ENCODE measurements around the gene DLG1.

DLG1 gene

DNA sequence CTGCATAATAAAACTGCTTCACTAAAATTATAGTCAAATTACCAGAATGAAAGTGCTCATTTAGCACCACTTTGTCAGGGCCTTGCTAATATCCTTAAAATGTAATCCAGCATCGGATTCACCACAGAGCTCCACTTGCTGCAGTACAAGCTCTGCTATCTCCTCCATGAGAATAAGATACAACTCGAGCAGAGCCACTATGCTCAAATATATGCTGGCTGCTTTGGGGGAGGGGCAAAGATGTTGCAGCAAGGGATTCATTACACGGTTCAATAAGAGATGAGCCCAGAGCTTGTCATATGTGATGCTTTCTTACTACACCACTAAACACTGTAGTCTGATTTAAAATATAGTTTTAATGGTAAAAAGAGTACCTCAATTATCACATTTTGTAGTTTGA, 72.2 kb downstream of the DLG1 start:
- TF ChIP-seq, protein P1, sequence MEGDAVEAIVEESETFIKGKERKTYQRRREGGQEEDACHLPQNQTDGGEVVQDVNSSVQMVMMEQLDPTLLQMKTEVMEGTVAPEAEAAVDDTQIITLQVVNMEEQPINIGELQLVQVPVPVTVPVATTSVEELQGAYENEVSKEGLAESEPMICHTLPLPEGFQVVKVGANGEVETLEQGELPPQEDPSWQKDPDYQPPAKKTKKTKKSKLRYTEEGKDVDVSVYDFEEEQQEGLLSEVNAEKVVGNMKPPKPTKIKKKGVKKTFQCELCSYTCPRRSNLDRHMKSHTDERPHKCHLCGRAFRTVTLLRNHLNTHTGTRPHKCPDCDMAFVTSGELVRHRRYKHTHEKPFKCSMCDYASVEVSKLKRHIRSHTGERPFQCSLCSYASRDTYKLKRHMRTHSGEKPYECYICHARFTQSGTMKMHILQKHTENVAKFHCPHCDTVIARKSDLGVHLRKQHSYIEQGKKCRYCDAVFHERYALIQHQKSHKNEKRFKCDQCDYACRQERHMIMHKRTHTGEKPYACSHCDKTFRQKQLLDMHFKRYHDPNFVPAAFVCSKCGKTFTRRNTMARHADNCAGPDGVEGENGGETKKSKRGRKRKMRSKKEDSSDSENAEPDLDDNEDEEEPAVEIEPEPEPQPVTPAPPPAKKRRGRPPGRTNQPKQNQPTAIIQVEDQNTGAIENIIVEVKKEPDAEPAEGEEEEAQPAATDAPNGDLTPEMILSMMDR (IDR thresholded peaks at IDR 0.05; ENCODE audit: low read depth, low read length): no peak
- H3K4me3 ChIP-seq (replicated peaks in 1 of 2; ENCODE audit: low read depth in 2 of 2, low read length in 2 of 2): no peak overlapping the region
- DNase-seq (ENCODE audit: low read depth in 2 of 2): no peak

DNA sequence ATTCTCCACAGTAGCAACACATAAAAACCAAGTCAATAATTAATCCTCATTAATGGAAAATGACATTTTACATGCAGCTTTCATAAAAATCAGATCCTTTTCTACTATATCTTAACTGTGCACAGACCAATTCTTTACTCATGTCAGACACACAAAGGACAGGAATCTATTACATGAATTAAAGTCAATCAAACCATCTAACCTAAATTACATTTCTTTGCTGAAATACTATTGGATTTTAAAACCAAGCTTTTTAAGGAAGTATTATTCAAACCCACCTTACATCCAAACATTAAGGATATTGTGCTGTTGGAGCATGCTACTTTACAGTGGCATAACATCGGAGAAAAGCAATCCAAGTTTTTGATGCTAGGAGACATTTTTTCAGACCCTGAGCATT, 72.8 kb downstream of the DLG1 start:
- H3K4me3 ChIP-seq (replicated peaks in 1 of 2; ENCODE audit: low read depth in 2 of 2, low read length in 2 of 2): no peak overlapping the region
- TF ChIP-seq, protein P1 (IDR thresholded peaks at IDR 0.05; ENCODE audit: low read depth, low read length): no peak
- DNase-seq (ENCODE audit: low read depth in 2 of 2): no peak

DNA sequence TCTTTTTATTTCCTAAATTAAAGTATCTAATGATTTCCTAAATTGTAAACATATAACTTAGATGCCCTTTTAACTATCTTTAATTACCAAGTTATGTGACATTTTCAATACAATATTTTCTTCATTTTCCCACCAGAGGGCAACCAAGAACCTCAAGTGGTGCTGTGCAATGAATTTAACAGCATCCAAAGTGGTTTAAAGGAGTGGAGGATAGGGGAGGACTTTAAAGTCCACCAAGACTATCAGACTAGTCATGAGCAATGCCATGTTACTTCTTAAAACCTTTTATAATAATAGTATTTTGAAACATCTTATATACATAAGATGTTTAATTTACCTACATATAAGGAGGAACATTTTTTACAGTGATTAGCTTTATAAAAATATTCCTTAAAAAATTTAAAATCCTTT, 74.4 kb downstream of the DLG1 start:
- DNase-seq (ENCODE audit: low read depth in 2 of 2): peak; percentile 74 to 78
- H3K4me3 ChIP-seq (replicated peaks in 1 of 2; ENCODE audit: low read depth in 2 of 2, low read length in 2 of 2): no peak overlapping the region

DNA sequence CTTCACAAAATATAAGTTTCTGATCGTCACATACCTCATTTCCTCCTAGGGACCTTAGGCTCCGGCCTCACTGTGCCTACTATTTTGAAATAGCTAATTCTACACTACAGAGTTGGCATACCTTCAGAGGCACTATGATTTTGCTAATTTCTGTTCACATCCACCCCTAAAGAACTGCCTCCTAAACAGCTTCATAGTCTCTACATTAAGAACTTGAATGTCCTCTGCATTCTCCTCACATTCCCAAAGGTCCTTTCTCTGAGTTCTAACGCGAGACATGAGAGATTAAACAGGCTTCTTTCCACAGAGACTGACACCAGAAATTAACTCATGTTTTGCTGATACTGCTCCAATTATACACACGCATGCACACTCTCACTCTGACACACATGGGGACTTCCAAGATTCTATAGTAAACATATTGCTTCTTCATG, 75.5 kb downstream of the DLG1 start:
- DNase-seq (ENCODE audit: low read depth in 2 of 2): peak in 1 of 2 donors; percentile 34
- TF ChIP-seq, protein P1 (IDR thresholded peaks at IDR 0.05; ENCODE audit: low read depth, low read length): no peak
- H3K4me3 ChIP-seq (replicated peaks in 1 of 2; ENCODE audit: low read depth in 2 of 2, low read length in 2 of 2): no peak overlapping the region

More for the DNA sequence above, 74.4 kb downstream of the DLG1 start:
- TF ChIP-seq, protein P1 (IDR thresholded peaks at IDR 0.05; ENCODE audit: low read depth, low read length): peak; percentile 55

DNA sequence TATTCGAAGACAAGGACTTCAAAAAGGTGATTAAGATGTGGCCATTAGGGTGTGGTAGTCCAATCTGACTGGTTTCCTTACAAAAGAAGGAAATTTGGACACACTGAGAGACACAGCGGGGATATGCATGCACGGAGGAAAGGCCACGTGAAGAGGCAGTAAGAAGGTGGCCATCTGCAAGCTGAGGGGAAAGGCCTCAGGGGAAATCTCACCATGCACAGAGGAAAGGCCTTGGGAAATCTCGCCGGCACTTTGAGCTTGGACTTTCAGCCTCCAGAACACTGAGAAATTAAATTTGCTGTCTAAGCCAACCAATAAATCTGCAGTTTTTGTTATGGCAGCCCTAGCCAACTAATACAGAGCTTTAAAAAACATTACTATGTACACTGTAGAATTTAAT, 78.8 kb downstream of the DLG1 start:
- TF ChIP-seq, protein P1 (IDR thresholded peaks at IDR 0.05; ENCODE audit: low read depth, low read length): no peak
- no peak overlapping the region for H3K4me3 ChIP-seq (replicated peaks in 1 of 2; ENCODE audit: low read depth in 2 of 2, low read length in 2 of 2)
- no peak for DNase-seq (ENCODE audit: low read depth in 2 of 2)

DNA sequence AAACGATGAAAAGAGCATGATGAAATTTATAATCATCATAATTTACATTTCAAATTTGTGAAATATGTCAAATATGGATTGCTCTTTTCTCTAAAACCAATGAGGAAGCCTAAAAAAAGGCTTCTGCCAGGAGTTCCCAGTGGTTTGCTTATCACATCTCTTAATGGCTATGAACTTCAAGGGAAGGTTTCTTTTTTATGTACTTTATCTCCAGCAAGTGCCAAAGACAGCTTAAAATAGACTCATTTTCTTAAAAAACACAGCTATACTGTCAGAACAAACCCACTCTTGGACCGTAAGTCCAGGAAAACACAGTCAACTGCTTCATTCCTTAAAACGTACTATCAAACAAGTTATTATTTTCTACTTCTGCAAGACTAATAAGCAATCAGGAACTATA, 80.2 kb downstream of the DLG1 start:
- H3K4me3 ChIP-seq (replicated peaks in 1 of 2; ENCODE audit: low read depth in 2 of 2, low read length in 2 of 2): no peak overlapping the region
- TF ChIP-seq, protein P1 (IDR thresholded peaks at IDR 0.05; ENCODE audit: low read depth, low read length): no peak
- DNase-seq (ENCODE audit: low read depth in 2 of 2): no peak

DNA sequence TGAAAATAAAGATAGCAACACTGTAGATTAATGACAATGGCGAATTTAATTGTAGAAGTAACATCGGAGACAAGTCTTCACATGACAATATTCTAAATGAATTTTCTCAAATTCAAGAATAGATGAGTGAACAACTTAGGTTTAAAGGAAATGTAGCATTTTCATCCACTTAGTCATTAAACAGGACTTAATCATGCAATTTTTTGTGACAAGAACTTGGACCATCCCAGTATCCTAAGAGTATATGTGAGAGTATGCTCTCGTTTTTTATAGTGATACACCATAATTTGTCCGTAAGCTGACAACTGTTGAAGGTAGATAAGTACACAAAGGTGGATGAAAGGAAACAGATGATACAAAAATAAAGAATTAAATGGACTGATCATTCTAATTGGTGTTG, 81.5 kb downstream of the DLG1 start:
- no peak overlapping the region for H3K4me3 ChIP-seq (replicated peaks in 1 of 2; ENCODE audit: low read depth in 2 of 2, low read length in 2 of 2)
- TF ChIP-seq, protein P1 (IDR thresholded peaks at IDR 0.05; ENCODE audit: low read depth, low read length): no peak
- DNase-seq (ENCODE audit: low read depth in 2 of 2): peak; percentile 26 to 65
